Right lobe of liver (tissue), 6 donors: ENCODE measurements around the gene FRMD4A. TPM values are rescaled to one million over a fixed set of nuclear protein-coding genes. Genes with fewer than 3 reads are reported as not detected.

Source experiments
- ATAC-seq, 4 donors: fragments of 200-7000 bp; cut with Tn5 transposase; one replicate each; pipeline ENCODE4 v1.9.1; 2020; ENCODE audit warnings: mild to moderate bottlenecking in 4 of 4, moderate library complexity in 4 of 4
- DNase-seq, 3 donors: peaks; one replicate each; pipeline ENCODE4 v3.0.0-alpha.2; 2020
- H3K27ac ChIP-seq, 3 donors: fragments of 200-600 bp; one replicate each; pipeline ENCODE4 v1.8.0; 2022
- H3K27me3 ChIP-seq, 2 donors: fragments of 200-600 bp; one replicate each; pipeline ENCODE4 v1.8.0; 2022
- H3K36me3 ChIP-seq, 4 donors: fragments of 200-600 bp; sonication (generic) in 1 of 4; one replicate each; pipeline versions ENCODE4 v1.5.1 to v1.8.0; 2017 to 2022; ENCODE audit warnings: control low read depth in 1 of 4
- H3K4me1 ChIP-seq, 4 donors: fragments of 200-600 bp; sonication (generic) in 1 of 4; one replicate each; pipeline versions ENCODE4 v1.5.1 to v1.8.0; 2017 to 2022; ENCODE audit warnings: control low read depth in 1 of 4
- H3K4me3 ChIP-seq, 3 donors: fragments of 200-600 bp; one replicate each; pipeline ENCODE4 v1.8.0; 2022
- H3K9me3 ChIP-seq, 4 donors: fragments of 200-600 bp; sonication (generic) in 1 of 4; one replicate each; pipeline versions ENCODE4 v1.5.1 to v1.8.0; 2017 to 2022; ENCODE audit warnings: control low read depth in 1 of 4
- POLR2A ChIP-seq: fragments of 450-650 bp; IDR thresholded peaks from one replicate; pipeline ENCODE4 v1.6.1; 2017; ENCODE audit warnings: antibody characterized with exemption, mild to moderate bottlenecking
- WGBS: methylation state at CpG from one replicate; pipeline ENCODE4 v1.1.6; 2018; ENCODE audit warnings: low coverage, low lambda C conversion rate; ENCODE audit not compliant: insufficient coverage; ENCODE audit errors: missing lambda C conversion rate; 5-methylcytosine and 5-hydroxymethylcytosine counted together
- intact Hi-C, 2 donors: fragments of 100-400 bp; cut with DNase I; formaldehyde crosslinking; loops; one replicate each; pipeline versions ENCODE4 v1.11.2 to v1.14.1; 2022
- total RNA-seq, 6 experiments: library from RNA; depleted of rRNA in 2 of 6; stranded (reverse); fragments of >200 nt in 2 of 6; fragmentation: NEBNext Ultra II Directional in 3 of 6; extraction: Animal tissue kit (Norgen Biotek cat#: 25700) in 3 of 6; gene quantifications; one replicate each; pipeline versions ENCODE4 v1.1.0 to v1.2.4, GENCODE V29; 2016 to 2023
- TF ChIP-seq, protein P1 (sequence below), 4 donors: fragments of 200-600 bp in 3 of 4; fragments of 450-650 bp in 1 of 4; IDR thresholded peaks; one replicate each; pipeline versions ENCODE4 v1.5.1 to v1.8.0; 2016 to 2022; ENCODE audit warnings: antibody characterized with exemption in 4 of 4, mild to moderate bottlenecking in 2 of 4
- donor health status: DM: no; HTN: yes; CAD: no.
- donor health status: DM: no; HTN: no; CAD: no.
- donor health status: DM: no; HTN: no; CAD: no.
- donor health status: DM: no; HTN: yes; CAD: no.
- donor health status: DM: no; HTN: yes; CAD: no.

The FRMD4A gene
- total RNA-seq, 6 experiments from 2014 or later: 8.4 to 22.8 (median 13.3) TPM

DNA sequence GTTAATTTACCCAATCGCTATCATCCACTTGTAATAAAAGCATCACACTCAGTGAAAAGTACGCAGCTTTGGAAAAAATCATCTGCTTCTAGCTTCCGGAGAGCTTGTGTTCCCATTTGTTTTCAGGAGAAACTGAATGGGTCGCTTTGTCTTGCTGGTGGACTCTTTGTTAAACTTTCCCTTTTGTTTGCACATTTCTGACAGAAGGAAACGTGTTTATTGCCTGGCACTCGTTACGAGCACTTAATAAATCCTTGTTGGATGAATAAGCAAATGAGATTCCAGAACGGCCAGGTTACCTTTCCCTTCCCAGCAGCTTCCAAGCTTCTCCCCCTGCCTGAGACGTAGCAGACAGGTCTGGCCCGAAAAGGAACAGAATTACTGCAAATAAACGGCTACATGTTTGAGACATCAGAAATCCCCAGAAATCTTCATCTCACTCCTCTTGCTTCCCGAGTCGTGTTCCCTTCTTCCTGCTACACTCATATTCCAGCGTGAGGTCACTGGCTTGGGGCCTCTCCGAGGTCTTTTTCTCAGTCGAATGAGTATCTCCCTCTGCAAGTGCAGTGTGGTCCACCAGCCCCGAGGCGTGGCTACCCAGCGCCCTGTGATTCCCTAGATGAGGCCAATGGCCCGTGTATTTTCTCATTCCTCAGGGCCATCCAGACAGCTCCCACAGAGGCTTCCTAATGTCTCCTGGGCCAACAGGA, 167.2 kb downstream of the FRMD4A start:
- Histone ChIP-seq H3K36me3 (no peaks in the 10 kb centered on the region), H3K4me1 (no peaks in the 10 kb centered on the region), H3K27me3 (no peaks in the 10 kb centered on the region), H3K27ac (no peak overlapping the region), H3K4me3 (no peak overlapping the region), H3K9me3 (no peaks in the 10 kb centered on the region)
- WGBS: 62% methylated on average over 19 of the region's 20 CpGs
- DNase-seq: no peak
- no peak for ATAC-seq
- TF ChIP-seq, protein P1, sequence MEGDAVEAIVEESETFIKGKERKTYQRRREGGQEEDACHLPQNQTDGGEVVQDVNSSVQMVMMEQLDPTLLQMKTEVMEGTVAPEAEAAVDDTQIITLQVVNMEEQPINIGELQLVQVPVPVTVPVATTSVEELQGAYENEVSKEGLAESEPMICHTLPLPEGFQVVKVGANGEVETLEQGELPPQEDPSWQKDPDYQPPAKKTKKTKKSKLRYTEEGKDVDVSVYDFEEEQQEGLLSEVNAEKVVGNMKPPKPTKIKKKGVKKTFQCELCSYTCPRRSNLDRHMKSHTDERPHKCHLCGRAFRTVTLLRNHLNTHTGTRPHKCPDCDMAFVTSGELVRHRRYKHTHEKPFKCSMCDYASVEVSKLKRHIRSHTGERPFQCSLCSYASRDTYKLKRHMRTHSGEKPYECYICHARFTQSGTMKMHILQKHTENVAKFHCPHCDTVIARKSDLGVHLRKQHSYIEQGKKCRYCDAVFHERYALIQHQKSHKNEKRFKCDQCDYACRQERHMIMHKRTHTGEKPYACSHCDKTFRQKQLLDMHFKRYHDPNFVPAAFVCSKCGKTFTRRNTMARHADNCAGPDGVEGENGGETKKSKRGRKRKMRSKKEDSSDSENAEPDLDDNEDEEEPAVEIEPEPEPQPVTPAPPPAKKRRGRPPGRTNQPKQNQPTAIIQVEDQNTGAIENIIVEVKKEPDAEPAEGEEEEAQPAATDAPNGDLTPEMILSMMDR (IDR thresholded peaks at IDR 0.05): no peak
- TF ChIP-seq POLR2A: no peak
- intact Hi-C loops: no loop called here

DNA sequence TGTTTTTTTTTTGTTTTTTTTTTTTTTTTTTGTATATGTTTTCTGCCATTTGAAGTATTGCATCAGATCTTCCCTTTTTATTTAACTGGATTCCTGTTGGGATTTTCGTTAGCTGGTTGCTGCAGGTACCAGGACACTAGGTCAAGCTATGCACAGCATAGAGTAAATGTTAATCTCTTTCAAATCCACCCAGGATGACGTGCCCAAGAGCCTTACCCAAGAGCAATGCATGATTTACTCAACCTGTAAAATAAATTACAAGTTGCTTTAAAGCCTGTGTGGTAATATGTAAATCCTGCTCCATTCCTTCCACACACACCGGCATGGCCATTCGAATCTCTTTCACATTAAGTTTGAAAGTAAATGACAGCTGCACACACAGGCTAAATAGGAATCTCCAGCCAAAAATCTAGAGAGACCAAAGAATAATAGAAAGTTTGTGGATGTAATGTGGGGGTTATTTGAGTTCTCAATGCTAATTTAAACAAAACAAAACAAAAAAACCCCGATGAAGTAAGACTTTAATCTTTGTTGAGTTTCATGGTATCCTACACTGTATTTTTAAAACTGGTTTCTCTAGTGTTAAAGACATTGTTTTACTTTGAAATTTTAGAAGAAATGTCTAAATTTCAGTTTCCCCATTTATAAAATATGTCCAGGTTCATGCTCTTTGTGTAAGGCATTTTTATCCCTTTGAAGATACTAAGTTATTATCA, 167.9 kb downstream of the FRMD4A start:
- ATAC-seq (no peak), DNase-seq (no peak)
- Histone ChIP-seq H3K4me1 (no peaks in the 10 kb centered on the region), H3K27me3 (no peaks in the 10 kb centered on the region), H3K36me3 (no peaks in the 10 kb centered on the region), H3K9me3 (no peaks in the 10 kb centered on the region), H3K4me3 (no peak overlapping the region), H3K27ac (no peak overlapping the region)
- TF ChIP-seq POLR2A: no peak
- TF ChIP-seq, protein P1 (IDR thresholded peaks at IDR 0.05): no peak
- intact Hi-C loops: no loop called here
- 50% methylated on average over 5 of the region's 5 CpGs for WGBS

DNA sequence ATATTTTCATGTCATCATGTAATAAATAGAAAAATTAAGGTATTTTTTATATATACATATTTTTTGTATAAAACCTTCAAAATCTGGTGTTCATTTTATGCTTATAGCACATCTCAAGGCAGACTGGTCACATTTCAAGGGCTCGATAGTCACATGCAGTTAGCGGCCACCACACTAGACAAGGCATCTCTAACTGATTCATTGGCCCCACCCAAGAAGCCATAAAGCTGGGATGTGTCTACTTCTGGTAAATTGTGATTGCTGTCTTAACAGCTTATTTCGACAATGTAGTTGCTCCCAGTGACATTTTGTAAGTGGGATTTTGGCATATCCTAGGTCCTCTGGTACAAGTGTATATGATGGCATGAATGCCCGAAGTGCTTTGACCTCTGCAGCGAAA, 168.7 kb downstream of the FRMD4A start:
- Histone ChIP-seq H3K4me3 (no peak overlapping the region), H3K4me1 (no peaks in the 10 kb centered on the region), H3K36me3 (no peaks in the 10 kb centered on the region), H3K27me3 (no peaks in the 10 kb centered on the region), H3K27ac (no peak overlapping the region), H3K9me3 (no peaks in the 10 kb centered on the region)
- intact Hi-C loops: no loop called here
- no peak for ATAC-seq
- DNase-seq: no peak
- 45% methylated on average over 3 of the region's 5 CpGs for WGBS
- TF ChIP-seq, protein P1 (IDR thresholded peaks at IDR 0.05): no peak
- TF ChIP-seq POLR2A: no peak

DNA sequence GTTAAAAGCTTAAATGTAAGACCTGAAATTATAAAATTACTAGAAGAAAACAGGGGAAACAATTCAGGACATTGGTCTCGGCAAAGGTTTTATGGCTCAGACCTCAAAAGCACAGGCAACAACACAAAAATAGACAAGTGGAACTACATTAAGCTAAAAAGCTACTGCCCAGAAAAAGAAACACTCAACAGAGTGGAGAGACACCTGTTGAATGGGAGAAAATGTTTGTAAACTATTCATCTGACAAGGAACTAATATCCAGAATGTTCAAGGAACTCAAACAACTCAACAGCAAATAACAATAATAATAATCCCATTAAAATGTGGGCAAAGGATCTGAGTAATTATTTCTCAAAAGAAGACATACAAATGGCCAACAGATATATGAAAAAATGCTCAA, 170.4 kb downstream of the FRMD4A start:
- Histone ChIP-seq H3K27me3 (no peaks in the 10 kb centered on the region), H3K4me1 (no peaks in the 10 kb centered on the region), H3K36me3 (no peaks in the 10 kb centered on the region), H3K27ac (no peak overlapping the region), H3K4me3 (no peak overlapping the region), H3K9me3 (no peaks in the 10 kb centered on the region)
- 71% methylated on average over 1 of the region's 1 CpG for WGBS
- ATAC-seq (no peak), DNase-seq (no peak)
- intact Hi-C loops: no loop called here
- TF ChIP-seq POLR2A: no peak
- TF ChIP-seq, protein P1 (IDR thresholded peaks at IDR 0.05): no peak
